Measurements from ENCODE around the gene ADD1. TPM values are rescaled to one million over a fixed set of nuclear protein-coding genes. Genes with fewer than 3 reads are reported as not detected.
A peak's percentile ranks its signal among the peaks of the same experiment; 100 is the strongest.

ADD1 gene
- total and polyA plus RNA-seq, 2 of the 13 experiments (the other 11 are each of a cell fraction or from before 2014, with no cell fraction given), result 73.9 to 122 TPM

DNA sequence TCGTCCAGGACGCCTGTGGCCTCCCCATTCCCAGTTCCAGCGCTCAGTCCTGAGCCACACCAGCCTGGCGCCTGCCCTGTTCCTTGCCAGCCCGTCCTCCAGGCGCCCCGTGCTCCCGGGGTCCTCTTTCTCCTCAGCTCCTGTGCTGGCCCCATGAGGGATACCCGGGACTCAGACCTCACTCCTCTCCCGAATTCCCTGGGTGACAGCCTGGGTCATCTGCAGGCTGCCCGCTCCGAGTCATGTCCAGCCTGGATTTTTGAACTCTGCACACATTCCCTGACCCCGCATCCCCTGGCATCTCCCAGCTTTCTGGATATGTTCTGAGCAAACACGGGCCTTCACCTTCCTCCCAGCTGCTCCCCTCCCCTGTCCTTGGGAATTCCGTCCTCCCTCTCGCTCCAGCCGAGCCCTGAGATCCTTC, 14.9 kb upstream of the ADD1 start:
- Histone ChIP-seq H3K9me3 (ENCODE audit: low read length) (no peaks in the 10 kb centered on the region), H3K36me3 (replicated peaks in 1 of 2; ENCODE audit: control insufficient read depth in 1 of 2, insufficient read depth in 2 of 2, low read length in 2 of 2) (peaks cover 19 to 61% of the 10 kb centered on the region in 2 experiments; a peak in 4 of 5 replicates), H3K27ac (ENCODE audit: extremely low read length, insufficient read depth, low read length) (no peak overlapping the region), H3K4me1 (ENCODE audit: insufficient read depth, low read length) (no peaks in the 10 kb centered on the region), H4K20me1 (ENCODE audit: insufficient read depth, low read length) (no peaks in the 10 kb centered on the region), H3K27me3 (ENCODE audit: control insufficient read depth in 1 of 2, insufficient read depth in 2 of 2, low read length in 2 of 2) (no peaks in the 10 kb centered on the region), H3K4me3 (replicated peaks in 1 of 3; ENCODE audit: insufficient read depth in 1 of 3, low read depth in 2 of 3, low read length in 3 of 3) (no peak overlapping the region), H3K4me2 (ENCODE audit: low read depth, low read length) (no peak overlapping the region), H3K9ac (ENCODE audit: insufficient read depth, low read depth, low read length) (no peak overlapping the region), H3K79me2 (ENCODE audit: insufficient read depth, low read length) (no peaks in the 10 kb centered on the region), H2AFZ (ENCODE audit: low read length) (no peak overlapping the region)
- in situ Hi-C loops (cut with HindIII; ENCODE audit: extremely low pct_ligation_motif_present, low pct_unique_long_range_greater_than_20kb), result no loop called here
- no peak for ATAC-seq
- TF ChIP-seq AGO2 (optimal IDR thresholded peaks at IDR 0.05; ENCODE audit: low read depth, low read length), result peak; percentile 31
- TF ChIP-seq KDM1A (CRISPR knock-in tag; IDR thresholded peaks at IDR 0.05), result no peak
- no peak for DNase-seq (ENCODE audit: low spot score)
- FAIRE-seq, result no peak
- ChIA-PET POLR2A (no interaction called here), CTCF (ENCODE audit: low intra/inter-chr PET ratio, low total read pairs) (no interaction called here)
- no TSS peak for BruUV-seq (replicated peaks)
- 89% methylated on average over 17 of the region's 17 CpGs for WGBS (ENCODE audit: low lambda C conversion rate)
- intact Hi-C loops (cut with micrococcal nuclease; ENCODE audit: unreplicated experiment), result no loop called here

- Histone ChIP-seq H3K4me1 (ENCODE audit: insufficient read depth, low read length) (no peaks in the 10 kb centered on the region), H4K20me1 (ENCODE audit: insufficient read depth, low read length) (no peaks in the 10 kb centered on the region), H3K36me3 (replicated peaks in 1 of 2; ENCODE audit: control insufficient read depth in 1 of 2, insufficient read depth in 2 of 2, low read length in 2 of 2) (peaks cover 16 to 56% of the 10 kb centered on the region in 2 experiments; a peak in 4 of 5 replicates), H3K4me2 (ENCODE audit: low read depth, low read length) (no peak overlapping the region), H3K79me2 (ENCODE audit: insufficient read depth, low read length) (no peaks in the 10 kb centered on the region), H3K9me3 (ENCODE audit: low read length) (no peaks in the 10 kb centered on the region), H3K9ac (ENCODE audit: insufficient read depth, low read depth, low read length) (no peak overlapping the region), H3K27ac (ENCODE audit: extremely low read length, insufficient read depth, low read length) (no peak overlapping the region), H3K27me3 (ENCODE audit: control insufficient read depth in 1 of 2, insufficient read depth in 2 of 2, low read length in 2 of 2) (no peaks in the 10 kb centered on the region), H3K4me3 (replicated peaks in 1 of 3; ENCODE audit: insufficient read depth in 1 of 3, low read depth in 2 of 3, low read length in 3 of 3) (no peak overlapping the region), H2AFZ (ENCODE audit: low read length) (no peak overlapping the region)
- no peak for TF ChIP-seq ERF (CRISPR knock-in tag; IDR thresholded peaks at IDR 0.05)
- no peak for TF ChIP-seq ZNF598 (CRISPR knock-in tag; IDR thresholded peaks at IDR 0.05; ENCODE audit: borderline replicate concordance)
- TF ChIP-seq ZNF777 (CRISPR knock-in tag; IDR thresholded peaks at IDR 0.05), result no peak
- no peak for TF ChIP-seq HDAC1 (CRISPR knock-in tag; IDR thresholded peaks at IDR 0.05)
- TF ChIP-seq ZNF737 (CRISPR knock-in tag; IDR thresholded peaks at IDR 0.05; ENCODE audit: borderline replicate concordance), result no peak
- TF ChIP-seq BRCA1 (CRISPR knock-in tag; IDR thresholded peaks at IDR 0.05), result no peak
- TF ChIP-seq PHF20 (CRISPR knock-in tag; IDR thresholded peaks at IDR 0.05), result no peak
- no peak for TF ChIP-seq HMGXB3 (CRISPR knock-in tag; IDR thresholded peaks at IDR 0.05; ENCODE audit: borderline replicate concordance)
- WGBS (ENCODE audit: low lambda C conversion rate), result 90% methylated on average over 6 of the region's 18 CpGs
- in situ Hi-C loops (cut with HindIII; ENCODE audit: extremely low pct_ligation_motif_present, low pct_unique_long_range_greater_than_20kb) (no loop called here), intact Hi-C loops (cut with micrococcal nuclease; ENCODE audit: unreplicated experiment) (no loop called here)
- no peak; the same call in 2 of the 3 replicates for ATAC-seq
- DNase-seq (ENCODE audit: low spot score), result no peak
- FAIRE-seq, result no peak
- ChIA-PET POLR2A (no interaction called here), CTCF (ENCODE audit: low intra/inter-chr PET ratio, low total read pairs) (no interaction called here)
- BruUV-seq (replicated peaks), result no TSS peak
These were observed 14.2 kb upstream of the ADD1 start for GRCh38 chr4:2829321-2829932.
